DND-41 (cell line): ENCODE data around the gene AMPH.

Experiments
- ATAC-seq: fragments of 200-7000 bp; cut with Tn5 transposase; 3 replicates; pipeline ENCODE4 v1.9.1; 2021; ENCODE audit warnings: low read depth; ENCODE audit not compliant: insufficient read depth
- DNase-seq: peaks from one replicate; pipeline ENCODE4 v3.0.0-alpha.2; 2020
- H2AFZ ChIP-seq: 2 replicates; pipeline ENCODE4 v1.6.0; 2012; ENCODE audit warnings: low read depth, low read length
- H3K27ac ChIP-seq: 2 replicates; pipeline ENCODE4 v1.5.1; 2012; ENCODE audit warnings: low read length, inconsistent platforms
- H3K27me3 ChIP-seq: fragments of 200-600 bp; sonication (generic); 2 replicates; pipeline ENCODE4 v1.6.0; 2012; ENCODE audit warnings: low read length, mild to moderate bottlenecking, inconsistent platforms; ENCODE audit not compliant: insufficient read depth, poor library complexity
- H3K36me3 ChIP-seq: 2 replicates; pipeline ENCODE4 v1.5.1; 2012; ENCODE audit warnings: low read length, inconsistent platforms; ENCODE audit not compliant: insufficient read depth
- H3K4me1 ChIP-seq: 2 replicates; pipeline ENCODE4 v1.5.1; 2012; ENCODE audit warnings: mild to moderate bottlenecking, low read length; ENCODE audit not compliant: insufficient read depth
- H3K4me2 ChIP-seq: 2 replicates; pipeline ENCODE4 v1.6.0; 2012; ENCODE audit warnings: mild to moderate bottlenecking, moderate library complexity, low read length, inconsistent platforms; ENCODE audit not compliant: insufficient read depth
- H3K4me3 ChIP-seq, 2 experiments: fragments of 200-600 bp in 1 of 2; shearing (Covaris generic) in 1 of 2; 2 replicates each; pipeline ENCODE4 v1.5.1; 2012 to 2016; ENCODE audit warnings: inconsistent platforms in 2 of 2, low read length in 2 of 2, mild to moderate bottlenecking in 2 of 2, low read depth in 1 of 2, moderate library complexity in 1 of 2
- H3K79me2 ChIP-seq: 2 replicates; pipeline ENCODE4 v1.6.0; 2012; ENCODE audit warnings: low read length, inconsistent platforms; ENCODE audit not compliant: insufficient read depth
- H3K9ac ChIP-seq: 2 replicates; pipeline ENCODE4 v1.6.0; 2012; ENCODE audit warnings: low read depth, mild to moderate bottlenecking, inconsistent platforms, low read length, moderate library complexity
- H3K9me3 ChIP-seq: 2 replicates; pipeline ENCODE4 v1.5.1; 2012; ENCODE audit warnings: low read length, moderate library complexity, mild to moderate bottlenecking, inconsistent platforms; ENCODE audit not compliant: insufficient read depth, severe bottlenecking
- H4K20me1 ChIP-seq: 2 replicates; pipeline ENCODE4 v1.6.0; 2012; ENCODE audit warnings: low read length; ENCODE audit not compliant: insufficient read depth
- EZH2 ChIP-seq: IDR thresholded peaks from 3 replicates; pipeline ENCODE4 v1.6.1; 2012; ENCODE audit warnings: borderline replicate concordance, low read depth, mild to moderate bottlenecking, moderate library complexity, low read length, inconsistent platforms; ENCODE audit not compliant: severe bottlenecking
- TF ChIP-seq, protein P1 (sequence below): IDR thresholded peaks from 2 replicates; pipeline ENCODE4 v1.5.1; 2012; ENCODE audit warnings: borderline replicate concordance, low read length, moderate library complexity, mild to moderate bottlenecking; ENCODE audit not compliant: poor library complexity, severe bottlenecking; ENCODE audit errors: extremely low read depth

AMPH gene

DNA sequence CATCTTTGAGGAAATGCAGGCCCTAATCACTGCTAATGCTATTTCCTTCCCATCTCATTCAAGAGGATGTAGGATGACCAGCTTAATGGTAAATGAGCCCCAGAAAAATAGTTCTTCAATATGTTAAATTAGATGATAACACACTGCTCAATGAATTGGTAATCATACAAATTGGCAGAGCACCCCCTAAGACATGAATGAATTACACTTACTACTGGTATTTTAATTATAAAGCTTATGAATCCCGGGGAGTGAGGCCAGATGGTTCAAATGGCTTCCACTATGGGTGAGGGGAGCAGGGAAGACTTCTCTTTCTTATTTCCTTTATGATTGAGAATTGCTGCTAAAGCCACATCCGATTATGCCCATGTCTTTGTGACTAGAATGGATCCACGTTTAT is 198.5 kb downstream of the AMPH start:
- H3K4me3 ChIP-seq = no peak overlapping the region
- no peak overlapping the region for H3K27ac ChIP-seq
- H3K36me3 ChIP-seq = no peaks in the 10 kb centered on the region
- DNase-seq (no peak), ATAC-seq (no peak)
- H3K27me3 ChIP-seq = no peaks in the 10 kb centered on the region
- no peaks in the 10 kb centered on the region for H4K20me1 ChIP-seq
- TF ChIP-seq EZH2 = no peak
- no peaks in the 10 kb centered on the region for H3K4me1 ChIP-seq
- H3K79me2 ChIP-seq = no peaks in the 10 kb centered on the region
- H2AFZ ChIP-seq = no peak overlapping the region
- H3K9ac ChIP-seq = no peak overlapping the region
- no peak overlapping the region for H3K4me2 ChIP-seq
- no peaks in the 10 kb centered on the region for H3K9me3 ChIP-seq

DNA sequence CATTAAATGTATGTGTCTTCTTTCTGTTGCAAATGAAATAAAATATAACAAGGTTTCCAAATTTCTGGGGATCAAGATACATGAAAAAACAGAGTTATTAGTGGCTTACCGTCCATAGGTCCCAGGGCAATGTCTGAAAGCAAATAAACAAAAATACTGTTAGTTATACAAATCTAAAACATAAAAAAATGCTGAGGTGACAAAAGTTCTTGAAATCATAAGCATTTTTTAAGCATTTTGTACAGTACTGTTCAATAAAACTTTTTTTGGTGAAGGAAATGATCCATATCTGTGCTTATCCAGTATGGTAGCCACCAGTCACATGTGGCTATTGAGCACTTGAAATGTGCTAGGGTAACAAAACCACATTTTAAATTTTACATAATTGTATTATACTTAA is 199.1 kb downstream of the AMPH start:
- H3K4me3 ChIP-seq = no peak overlapping the region
- H3K27ac ChIP-seq = no peak overlapping the region
- H3K9ac ChIP-seq = no peak overlapping the region
- H2AFZ ChIP-seq = no peak overlapping the region
- no peaks in the 10 kb centered on the region for H3K36me3 ChIP-seq
- TF ChIP-seq, protein P1, sequence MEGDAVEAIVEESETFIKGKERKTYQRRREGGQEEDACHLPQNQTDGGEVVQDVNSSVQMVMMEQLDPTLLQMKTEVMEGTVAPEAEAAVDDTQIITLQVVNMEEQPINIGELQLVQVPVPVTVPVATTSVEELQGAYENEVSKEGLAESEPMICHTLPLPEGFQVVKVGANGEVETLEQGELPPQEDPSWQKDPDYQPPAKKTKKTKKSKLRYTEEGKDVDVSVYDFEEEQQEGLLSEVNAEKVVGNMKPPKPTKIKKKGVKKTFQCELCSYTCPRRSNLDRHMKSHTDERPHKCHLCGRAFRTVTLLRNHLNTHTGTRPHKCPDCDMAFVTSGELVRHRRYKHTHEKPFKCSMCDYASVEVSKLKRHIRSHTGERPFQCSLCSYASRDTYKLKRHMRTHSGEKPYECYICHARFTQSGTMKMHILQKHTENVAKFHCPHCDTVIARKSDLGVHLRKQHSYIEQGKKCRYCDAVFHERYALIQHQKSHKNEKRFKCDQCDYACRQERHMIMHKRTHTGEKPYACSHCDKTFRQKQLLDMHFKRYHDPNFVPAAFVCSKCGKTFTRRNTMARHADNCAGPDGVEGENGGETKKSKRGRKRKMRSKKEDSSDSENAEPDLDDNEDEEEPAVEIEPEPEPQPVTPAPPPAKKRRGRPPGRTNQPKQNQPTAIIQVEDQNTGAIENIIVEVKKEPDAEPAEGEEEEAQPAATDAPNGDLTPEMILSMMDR = no peak
- no peak for TF ChIP-seq EZH2
- ATAC-seq (no peak), DNase-seq (no peak)
- H3K4me2 ChIP-seq = no peak overlapping the region
- H3K27me3 ChIP-seq = no peaks in the 10 kb centered on the region
- no peaks in the 10 kb centered on the region for H3K9me3 ChIP-seq
- no peaks in the 10 kb centered on the region for H3K79me2 ChIP-seq
- H4K20me1 ChIP-seq = no peaks in the 10 kb centered on the region
- H3K4me1 ChIP-seq = no peaks in the 10 kb centered on the region

DNA sequence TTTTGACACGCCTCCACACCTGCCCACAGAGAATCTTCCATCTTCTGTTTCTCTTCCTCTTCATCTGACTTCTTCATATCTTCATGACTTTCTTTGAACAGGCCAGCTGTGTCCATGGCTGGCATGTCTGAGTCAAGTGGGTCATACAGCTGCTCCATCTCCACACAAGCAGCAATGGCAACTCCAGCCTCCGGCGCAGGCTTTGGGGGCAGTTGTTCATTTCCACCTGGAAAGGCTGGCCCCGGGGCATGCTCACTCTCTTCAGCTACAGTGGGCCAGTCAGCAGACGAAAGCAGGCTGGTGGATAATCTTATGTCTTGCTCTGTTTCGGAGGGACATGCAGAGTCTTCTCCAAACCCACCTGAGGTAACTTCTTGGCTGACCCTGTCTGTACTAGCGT is 202.1 kb downstream of the AMPH start:
- Histone ChIP-seq H3K4me1 (no peaks in the 10 kb centered on the region), H3K9ac (no peak overlapping the region), H4K20me1 (no peaks in the 10 kb centered on the region), H3K9me3 (no peaks in the 10 kb centered on the region), H3K27me3 (no peaks in the 10 kb centered on the region), H3K4me3 (no peak overlapping the region), H3K4me2 (no peak overlapping the region), H2AFZ (no peak overlapping the region), H3K27ac (no peak overlapping the region), H3K36me3 (no peaks in the 10 kb centered on the region), H3K79me2 (no peaks in the 10 kb centered on the region)
- TF ChIP-seq, protein P1 = no peak
- no peak for TF ChIP-seq EZH2
- DNase-seq (no peak), ATAC-seq (no peak)

DNA sequence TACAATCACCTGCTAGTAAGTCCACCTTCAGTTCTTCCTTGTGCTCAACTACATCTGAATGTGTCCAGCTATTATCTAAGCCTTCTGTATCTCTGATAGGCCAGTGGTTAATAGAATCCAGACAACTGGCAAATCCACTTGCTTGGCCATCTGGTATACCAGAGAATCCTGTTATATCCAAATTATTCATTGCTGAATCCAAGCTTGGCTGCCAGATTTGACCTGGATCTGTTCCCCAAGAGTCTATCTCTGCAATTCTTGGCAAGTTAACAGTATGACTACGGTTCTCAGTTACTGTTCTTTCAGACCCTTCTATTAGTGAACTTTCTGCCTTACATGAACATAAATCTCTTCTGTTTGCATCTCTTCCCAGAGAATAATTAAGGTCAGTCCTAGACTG is 203.1 kb downstream of the AMPH start:
- no peaks in the 10 kb centered on the region for H3K27me3 ChIP-seq
- no peaks in the 10 kb centered on the region for H4K20me1 ChIP-seq
- H3K4me2 ChIP-seq = no peak overlapping the region
- DNase-seq (no peak), ATAC-seq (no peak)
- H2AFZ ChIP-seq = no peak overlapping the region
- H3K36me3 ChIP-seq = no peaks in the 10 kb centered on the region
- TF ChIP-seq EZH2 = no peak
- H3K4me1 ChIP-seq = no peaks in the 10 kb centered on the region
- no peak overlapping the region for H3K27ac ChIP-seq
- H3K79me2 ChIP-seq = no peaks in the 10 kb centered on the region
- no peak overlapping the region for H3K4me3 ChIP-seq
- H3K9me3 ChIP-seq = no peaks in the 10 kb centered on the region
- no peak overlapping the region for H3K9ac ChIP-seq
